KMS-11 (cell line): ENCODE results near the gene C2CD2.

Source experiments
- H2AFZ ChIP-seq: fragments of 200-600 bp; sonication (generic); 2 replicates; pipeline ENCODE4 v1.6.1; 2016; ENCODE audit warnings: antibody characterized with exemption, mixed run types, low read depth
- H3K27ac ChIP-seq: fragments of 200-600 bp; sonication (generic); 2 replicates; pipeline ENCODE4 v1.6.1; 2016; ENCODE audit warnings: mild to moderate bottlenecking, mixed run types
- H3K27me3 ChIP-seq: fragments of 200-600 bp; sonication (generic); 2 replicates; pipeline ENCODE4 v1.6.1; 2017; ENCODE audit warnings: mild to moderate bottlenecking, low read depth, mixed run types, moderate library complexity; ENCODE audit not compliant: insufficient read depth
- H3K36me3 ChIP-seq: fragments of 200-600 bp; sonication (generic); 2 replicates; pipeline ENCODE4 v1.6.1; 2017; ENCODE audit warnings: mild to moderate bottlenecking, mixed run types; ENCODE audit not compliant: insufficient read depth
- H3K4me1 ChIP-seq: fragments of 200-600 bp; sonication (generic); 2 replicates; pipeline ENCODE4 v1.6.1; 2016; ENCODE audit warnings: mild to moderate bottlenecking, low read depth, mixed run types; ENCODE audit not compliant: poor library complexity, severe bottlenecking
- H3K4me2 ChIP-seq: fragments of 200-600 bp; sonication (generic); 2 replicates; pipeline ENCODE4 v1.7.0; 2016; ENCODE audit warnings: mild to moderate bottlenecking, mixed run types
- H3K4me3 ChIP-seq: fragments of 200-600 bp; sonication (generic); IDR thresholded peaks from 2 replicates; pipeline ENCODE4 v1.6.1; 2017; ENCODE audit warnings: low read depth, low read length, mixed read lengths; ENCODE audit not compliant: insufficient read depth
- H3K79me2 ChIP-seq: fragments of 200-600 bp; sonication (generic); 2 replicates; pipeline ENCODE4 v1.6.1; 2016; ENCODE audit warnings: low read depth, mixed run types; ENCODE audit not compliant: insufficient read depth
- H3K9ac ChIP-seq: fragments of 200-600 bp; sonication (generic); 2 replicates; pipeline ENCODE4 v1.6.1; 2016; ENCODE audit warnings: mild to moderate bottlenecking, mixed run types
- H4K20me1 ChIP-seq: fragments of 200-600 bp; sonication (generic); 2 replicates; pipeline ENCODE4 v1.6.1; 2016; ENCODE audit warnings: mild to moderate bottlenecking, mixed run types; ENCODE audit not compliant: insufficient read depth
- TF ChIP-seq, protein P1 (sequence below): fragments of 200-600 bp; sonication (generic); conservative IDR thresholded peaks from 2 replicates; pipeline ENCODE4 v1.6.1; 2017; ENCODE audit warnings: low read depth, mild to moderate bottlenecking, antibody characterized with exemption, low read length, moderate library complexity, mixed read lengths

Gene C2CD2

DNA sequence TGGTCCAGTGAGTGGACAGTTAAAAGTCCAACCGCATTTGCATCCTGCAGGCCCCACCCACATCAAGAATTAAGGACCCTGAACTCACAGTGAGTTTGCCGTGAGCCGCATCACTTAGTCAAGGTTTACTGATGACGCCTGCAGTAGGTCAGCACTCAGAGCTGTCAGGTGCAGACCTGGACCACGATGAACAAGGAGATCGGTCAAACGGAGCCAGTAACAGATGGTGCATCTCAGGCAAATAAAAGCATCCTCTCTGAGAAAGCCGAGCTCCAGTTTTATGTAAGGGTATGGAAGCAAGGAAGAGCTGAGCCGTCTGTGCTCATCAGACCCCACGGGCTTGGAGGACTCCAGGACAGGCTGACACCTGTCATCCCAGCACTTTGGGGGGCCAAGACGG is 79.2 kb downstream of the C2CD2 start:
- Histone ChIP-seq H3K79me2 (peaks cover 8% of the 10 kb centered on the region; the same call in 1 of the 2 replicates), H4K20me1 (no peaks in the 10 kb centered on the region), H3K27me3 (no peaks in the 10 kb centered on the region), H3K4me1 (peaks cover 13% of the 10 kb centered on the region), H3K27ac (no peak overlapping the region), H3K4me2 (no peak overlapping the region), H3K4me3 (no peak overlapping the region), H3K9ac (no peak overlapping the region), H2AFZ (no peak overlapping the region), H3K36me3 (no peaks in the 10 kb centered on the region)
- TF ChIP-seq, protein P1, sequence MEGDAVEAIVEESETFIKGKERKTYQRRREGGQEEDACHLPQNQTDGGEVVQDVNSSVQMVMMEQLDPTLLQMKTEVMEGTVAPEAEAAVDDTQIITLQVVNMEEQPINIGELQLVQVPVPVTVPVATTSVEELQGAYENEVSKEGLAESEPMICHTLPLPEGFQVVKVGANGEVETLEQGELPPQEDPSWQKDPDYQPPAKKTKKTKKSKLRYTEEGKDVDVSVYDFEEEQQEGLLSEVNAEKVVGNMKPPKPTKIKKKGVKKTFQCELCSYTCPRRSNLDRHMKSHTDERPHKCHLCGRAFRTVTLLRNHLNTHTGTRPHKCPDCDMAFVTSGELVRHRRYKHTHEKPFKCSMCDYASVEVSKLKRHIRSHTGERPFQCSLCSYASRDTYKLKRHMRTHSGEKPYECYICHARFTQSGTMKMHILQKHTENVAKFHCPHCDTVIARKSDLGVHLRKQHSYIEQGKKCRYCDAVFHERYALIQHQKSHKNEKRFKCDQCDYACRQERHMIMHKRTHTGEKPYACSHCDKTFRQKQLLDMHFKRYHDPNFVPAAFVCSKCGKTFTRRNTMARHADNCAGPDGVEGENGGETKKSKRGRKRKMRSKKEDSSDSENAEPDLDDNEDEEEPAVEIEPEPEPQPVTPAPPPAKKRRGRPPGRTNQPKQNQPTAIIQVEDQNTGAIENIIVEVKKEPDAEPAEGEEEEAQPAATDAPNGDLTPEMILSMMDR: no peak

DNA sequence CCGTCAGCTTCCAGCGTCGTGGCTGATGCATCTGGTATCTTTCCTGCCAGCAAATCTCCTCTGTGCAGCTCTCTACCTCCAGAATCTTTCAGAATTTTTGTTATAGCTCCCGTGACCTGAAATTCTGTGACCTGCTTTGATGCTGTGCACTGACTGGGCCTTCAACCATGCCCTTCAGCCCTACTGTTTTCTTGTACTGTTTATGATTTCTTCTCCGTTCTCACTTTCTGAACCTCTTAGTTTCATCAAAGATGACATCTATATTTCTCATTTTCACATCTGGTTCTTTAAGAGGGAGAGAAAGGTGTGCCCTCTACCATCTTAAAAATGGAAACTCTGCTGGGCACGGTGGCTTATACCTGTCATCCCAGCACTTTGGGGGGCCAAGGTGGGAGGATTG is 80.4 kb downstream of the C2CD2 start:
- H3K36me3 ChIP-seq: no peaks in the 10 kb centered on the region
- H3K4me3 ChIP-seq: no peak overlapping the region
- H3K79me2 ChIP-seq: peaks cover 8% of the 10 kb centered on the region; the same call in 1 of the 2 replicates
- no peak overlapping the region for H3K9ac ChIP-seq
- no peak overlapping the region for H3K4me2 ChIP-seq
- TF ChIP-seq, protein P1: no peak
- no peak overlapping the region for H3K27ac ChIP-seq
- H4K20me1 ChIP-seq: no peaks in the 10 kb centered on the region
- H3K4me1 ChIP-seq: peaks cover 19% of the 10 kb centered on the region
- H2AFZ ChIP-seq: no peak overlapping the region
- H3K27me3 ChIP-seq: no peaks in the 10 kb centered on the region

DNA sequence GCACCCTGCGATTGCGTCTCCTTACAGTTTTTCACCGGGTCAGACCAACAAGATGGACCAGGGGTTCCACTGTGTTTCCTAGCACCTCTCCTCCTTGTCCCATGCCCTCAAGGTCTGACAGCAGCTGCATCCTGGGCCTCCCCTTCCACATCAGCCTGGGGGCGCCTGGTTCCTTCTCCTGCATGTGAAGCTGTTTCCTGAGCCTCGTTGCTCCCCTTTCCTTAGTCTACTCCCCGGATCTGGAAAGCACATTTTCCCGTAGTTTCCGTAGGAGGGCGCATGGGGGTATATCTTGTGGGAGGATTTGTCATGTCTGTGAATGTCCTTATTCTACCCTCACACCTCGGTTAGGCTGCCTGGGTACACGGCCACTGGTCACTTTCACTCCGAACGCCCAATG is 80.8 kb downstream of the C2CD2 start:
- H3K4me2 ChIP-seq: no peak overlapping the region
- no peaks in the 10 kb centered on the region for H4K20me1 ChIP-seq
- no peaks in the 10 kb centered on the region for H3K27me3 ChIP-seq
- H3K9ac ChIP-seq: no peak overlapping the region
- H3K79me2 ChIP-seq: peaks cover 3% of the 10 kb centered on the region; the same call in 1 of the 2 replicates
- no peak overlapping the region for H3K4me3 ChIP-seq
- H2AFZ ChIP-seq: no peak overlapping the region
- no peak overlapping the region for H3K27ac ChIP-seq
- TF ChIP-seq, protein P1: no peak
- no peaks in the 10 kb centered on the region for H3K36me3 ChIP-seq
- peaks cover 23% of the 10 kb centered on the region for H3K4me1 ChIP-seq

DNA sequence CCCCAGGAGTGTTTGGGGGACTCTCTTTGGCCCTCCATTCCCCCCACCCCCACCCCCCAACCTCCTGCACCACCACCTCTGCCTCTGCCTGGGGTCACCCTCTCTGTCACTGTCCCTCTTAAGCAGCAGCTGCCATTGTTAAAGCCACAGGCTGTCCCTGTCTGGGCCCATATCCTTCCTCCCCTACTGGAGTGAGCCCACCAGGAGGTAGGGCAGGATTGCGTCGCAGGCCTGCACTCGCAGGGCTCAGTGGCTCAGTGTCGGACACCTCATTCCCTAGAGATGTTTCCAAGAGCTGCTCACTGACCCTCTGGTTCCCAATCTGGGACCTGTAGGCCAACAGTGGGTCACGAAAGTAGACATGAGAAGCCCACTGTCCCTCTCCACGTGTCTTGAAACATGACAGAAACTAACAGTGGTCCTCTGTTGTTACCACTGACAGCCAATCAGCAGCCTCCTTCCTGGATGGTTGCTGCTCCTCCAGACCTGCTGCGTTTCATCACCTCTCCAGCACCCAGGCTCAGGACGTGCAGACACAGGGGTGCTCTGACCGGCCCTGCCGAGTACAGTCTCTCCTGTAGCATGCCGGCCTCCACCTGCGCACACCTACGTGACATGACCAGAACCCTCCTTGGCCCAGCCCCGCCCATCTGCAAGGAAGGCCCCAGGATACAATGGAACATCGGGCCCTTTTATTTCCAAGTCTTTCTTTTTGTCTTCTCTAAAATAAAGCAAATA is 82.4 kb downstream of the C2CD2 start:
- TF ChIP-seq, protein P1: no peak
- no peak overlapping the region for H2AFZ ChIP-seq
- no peak overlapping the region for H3K4me3 ChIP-seq
- H3K36me3 ChIP-seq: no peaks in the 10 kb centered on the region
- H3K9ac ChIP-seq: no peak overlapping the region
- no peaks in the 10 kb centered on the region for H4K20me1 ChIP-seq
- no peaks in the 10 kb centered on the region for H3K79me2 ChIP-seq
- H3K27me3 ChIP-seq: no peaks in the 10 kb centered on the region
- no peak overlapping the region for H3K27ac ChIP-seq
- peaks cover 28% of the 10 kb centered on the region for H3K4me1 ChIP-seq
- no peak overlapping the region for H3K4me2 ChIP-seq
